CMK (cell line): ENCODE data around the gene TRABD2B.

Experiments used
- DNase-seq: peaks from one replicate; pipeline ENCODE4 v3.0.0-alpha.2; 2010; ENCODE audit warnings: low read depth

Gene TRABD2B

GRCh38 chr1:47774986-47775834, 222.0 kb downstream of the TRABD2B start:
- DNase-seq, result no peak

- no peak for DNase-seq
Observed at GRCh38 chr1:47772960-47773682, 224.1 kb downstream of the TRABD2B start.

DNA sequence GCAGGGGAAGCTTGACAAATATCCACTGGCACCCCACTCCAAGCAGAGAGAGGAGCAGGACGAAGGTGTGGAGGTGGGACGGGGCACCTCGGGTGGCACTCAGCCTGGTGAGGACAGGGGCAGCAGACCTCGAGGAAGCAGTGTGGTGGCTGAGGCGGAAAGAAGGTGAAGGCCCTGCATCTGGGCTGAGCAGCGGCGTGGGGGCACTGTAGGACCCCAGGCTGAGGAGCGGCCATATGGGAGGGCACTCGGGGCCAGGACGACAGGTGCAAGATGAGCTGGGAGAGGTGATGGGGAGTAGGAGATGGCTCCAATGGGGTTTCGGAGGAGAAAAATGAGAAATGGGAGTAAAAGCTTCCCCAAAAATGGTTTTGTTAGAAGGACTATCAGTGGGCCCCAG, 224.9 kb downstream of the TRABD2B start:
- no peak for DNase-seq

DNA sequence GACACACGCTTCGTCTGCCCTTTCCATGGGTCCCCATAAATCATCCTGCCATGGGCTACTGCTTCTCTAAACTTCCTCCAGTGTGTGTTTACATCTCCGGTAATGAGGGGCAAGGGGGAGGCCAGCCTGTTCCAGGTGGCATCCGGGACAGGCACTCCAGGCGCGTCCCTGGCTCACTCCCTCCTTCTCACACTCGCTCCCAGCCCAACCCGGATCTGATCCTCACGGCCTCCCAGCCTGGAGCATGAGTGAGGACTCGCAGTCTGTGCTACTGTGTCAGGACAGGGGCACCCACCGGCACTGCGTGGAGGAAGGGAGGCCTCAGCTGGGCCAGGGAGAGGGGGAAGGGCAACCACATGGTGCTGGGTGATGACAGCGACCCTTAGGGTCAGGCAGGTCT, 225.4 kb downstream of the TRABD2B start:
- DNase-seq, result no peak

GRCh38 chr1:47769983-47770382, 227.2 kb downstream of the TRABD2B start:
- DNase-seq, result no peak

DNA sequence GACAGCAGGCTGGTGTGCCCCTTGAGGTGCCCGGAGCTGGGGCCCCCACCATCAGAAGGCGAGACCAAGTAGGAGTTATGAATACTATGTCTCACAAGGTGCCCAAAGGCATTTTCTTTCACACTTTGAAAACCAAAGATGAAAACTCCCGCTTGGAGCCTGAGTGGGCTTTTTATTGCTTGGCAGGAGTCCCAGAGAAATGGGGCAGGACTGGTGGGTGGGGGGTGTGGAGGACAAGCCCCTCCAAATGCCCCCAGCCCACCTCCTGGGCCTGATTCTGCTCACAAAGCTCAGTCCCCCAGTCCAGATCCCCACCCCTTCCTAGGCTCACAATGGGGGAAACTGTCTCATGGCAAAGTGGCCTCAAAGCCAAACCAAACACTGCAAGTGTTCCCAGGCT, 227.9 kb downstream of the TRABD2B start:
- DNase-seq, result no peak

DNA sequence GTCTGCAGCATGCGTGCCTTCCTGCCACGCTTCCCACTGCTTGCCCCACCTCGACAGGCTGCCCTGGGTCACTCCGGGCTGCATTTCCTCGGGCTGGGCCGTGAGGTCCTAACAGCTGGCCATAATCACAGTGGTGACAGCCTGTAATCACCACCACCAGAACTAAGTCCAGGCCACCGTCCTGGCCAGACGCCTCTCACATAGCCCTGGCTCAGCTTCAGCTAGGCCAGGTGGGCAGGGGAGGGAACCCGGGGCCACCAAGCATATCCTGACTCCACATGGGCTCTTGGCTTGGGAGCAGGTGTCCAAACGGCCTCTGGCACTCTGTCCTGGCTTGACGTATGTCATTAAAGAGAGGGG, 229.5 kb downstream of the TRABD2B start:
- DNase-seq, result no peak

DNA sequence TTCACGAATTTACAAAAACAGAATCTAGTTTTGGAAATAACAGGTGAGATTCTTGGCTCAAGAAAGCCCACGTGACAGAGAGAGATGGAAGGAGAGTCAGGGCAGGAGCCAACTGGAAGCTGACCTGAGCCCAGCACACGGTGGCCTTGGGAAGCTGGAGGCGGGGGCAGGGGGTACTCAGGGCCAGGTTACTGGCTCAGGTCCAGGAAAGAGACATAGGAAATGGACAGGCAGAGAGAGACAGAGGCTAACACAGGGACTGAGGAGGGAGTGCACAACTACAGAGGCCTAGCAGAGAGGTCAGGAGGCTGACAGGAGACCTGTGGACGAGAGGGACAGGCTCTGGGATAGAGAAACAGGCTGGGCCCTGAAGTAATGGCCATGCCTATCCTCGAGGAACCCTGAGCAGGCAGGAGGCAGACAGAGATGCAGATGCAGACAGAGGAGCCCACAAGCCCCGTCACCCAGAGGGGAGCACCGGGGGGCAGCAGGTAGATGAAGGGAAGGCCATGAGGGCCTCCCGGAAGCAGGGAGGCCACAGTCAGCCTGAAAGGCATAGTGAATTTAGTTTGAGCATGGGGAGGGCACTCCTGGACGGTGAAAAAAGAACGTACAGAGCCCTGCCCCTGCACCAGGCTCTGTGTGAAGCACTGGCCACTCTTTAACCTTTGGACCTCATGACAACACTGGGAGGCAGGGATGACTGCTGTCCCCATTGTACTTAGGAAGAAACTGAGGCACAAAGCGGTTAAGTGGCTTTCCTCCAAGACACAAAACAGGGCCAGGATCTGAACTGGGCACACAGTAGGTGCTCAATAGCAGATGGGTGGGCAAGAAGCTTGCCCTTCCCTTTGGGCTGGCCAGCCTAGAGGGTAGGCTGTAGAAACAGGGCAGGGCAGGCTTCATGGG, 230.1 kb downstream of the TRABD2B start:
- no peak for DNase-seq

GRCh38 chr1:47765742-47766485, 231.3 kb downstream of the TRABD2B start:
- no peak for DNase-seq

GRCh38 chr1:47765236-47765635, 231.9 kb downstream of the TRABD2B start:
- no peak for DNase-seq

- no peak for DNase-seq
Observed at GRCh38 chr1:47764461-47765046, 232.6 kb downstream of the TRABD2B start.

DNA sequence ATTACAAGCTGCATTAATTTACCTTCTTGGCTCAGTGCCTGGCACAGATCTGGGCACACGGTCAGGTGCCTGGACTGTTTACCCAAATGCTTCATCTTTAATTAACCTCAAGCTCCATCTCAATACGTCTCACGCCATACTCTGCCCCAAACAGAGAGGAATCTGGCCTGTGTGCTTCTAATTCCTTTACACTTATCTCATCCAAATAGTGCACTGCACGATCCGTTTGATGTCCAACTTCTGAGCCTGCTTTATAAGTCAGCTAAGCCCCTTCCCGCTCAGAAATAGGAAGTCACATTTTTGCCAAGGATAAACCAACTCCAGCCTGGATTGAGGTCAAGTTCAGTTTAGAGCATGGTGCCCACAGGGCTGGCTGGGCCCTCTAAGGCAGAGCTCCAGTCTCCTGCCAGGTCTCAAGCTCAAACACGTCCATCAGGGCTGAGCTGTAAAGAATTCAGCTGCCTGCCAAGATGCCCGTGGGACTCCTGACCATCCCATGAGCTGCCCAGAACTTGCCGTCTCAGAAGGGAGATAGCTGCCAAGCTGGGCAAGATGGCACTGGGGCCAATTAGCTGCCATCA, 233.5 kb downstream of the TRABD2B start:
- DNase-seq, result no peak

DNA sequence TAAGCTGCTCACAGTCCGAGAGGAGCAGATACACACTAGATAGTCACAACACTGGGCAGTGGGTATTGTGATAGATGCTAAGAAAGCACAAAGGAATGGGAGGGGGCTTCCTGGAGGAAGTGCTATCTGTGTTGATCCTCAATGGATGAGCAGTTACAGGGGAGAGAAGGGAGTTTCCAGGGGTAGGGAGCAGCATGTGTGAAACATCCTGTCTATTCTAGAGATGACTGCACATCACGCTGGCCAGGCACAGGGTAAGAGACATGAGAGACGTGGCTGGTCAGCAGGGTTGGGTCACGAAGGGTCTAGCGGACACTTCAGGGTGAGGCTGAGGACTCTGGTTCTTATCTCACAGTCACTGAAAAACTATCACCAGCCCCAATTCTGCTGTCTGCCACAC, 235.2 kb downstream of the TRABD2B start:
- DNase-seq, result no peak

DNA sequence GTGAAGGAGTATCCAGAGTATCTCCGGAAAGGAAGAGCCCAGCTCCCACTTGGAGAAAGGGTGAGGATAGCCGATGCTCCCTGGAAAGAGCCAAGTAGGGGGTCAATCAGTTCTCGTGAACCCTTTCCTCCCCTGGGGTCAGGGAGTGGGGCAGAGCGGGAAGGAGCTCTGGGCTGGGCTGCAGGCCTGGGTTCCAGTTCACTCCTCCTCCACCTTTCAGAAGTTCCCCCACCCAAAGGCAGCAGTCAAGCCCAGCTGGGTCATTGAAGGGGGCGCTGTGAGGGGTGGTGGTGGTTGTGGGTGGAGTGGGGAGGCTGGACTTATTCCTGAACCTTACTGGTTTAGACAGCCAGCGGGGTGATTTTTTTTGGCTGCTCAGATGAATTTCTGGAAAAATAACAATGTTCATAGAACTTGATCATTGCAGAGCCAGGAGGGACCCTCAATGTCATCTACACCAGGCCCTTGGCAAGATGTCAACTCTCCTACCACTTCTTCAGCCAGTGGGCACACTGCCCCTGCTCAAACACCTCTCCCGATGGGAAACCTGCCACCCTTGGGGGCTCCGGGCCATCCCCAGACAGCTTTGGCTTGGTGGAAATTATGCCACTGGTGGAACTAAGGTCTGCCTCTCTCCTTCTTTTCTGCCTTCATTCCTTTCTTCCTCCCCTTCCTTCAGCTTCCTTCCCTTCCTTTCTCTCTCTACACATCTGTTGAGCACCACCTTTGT, 235.8 kb downstream of the TRABD2B start:
- DNase-seq, result no peak

DNA sequence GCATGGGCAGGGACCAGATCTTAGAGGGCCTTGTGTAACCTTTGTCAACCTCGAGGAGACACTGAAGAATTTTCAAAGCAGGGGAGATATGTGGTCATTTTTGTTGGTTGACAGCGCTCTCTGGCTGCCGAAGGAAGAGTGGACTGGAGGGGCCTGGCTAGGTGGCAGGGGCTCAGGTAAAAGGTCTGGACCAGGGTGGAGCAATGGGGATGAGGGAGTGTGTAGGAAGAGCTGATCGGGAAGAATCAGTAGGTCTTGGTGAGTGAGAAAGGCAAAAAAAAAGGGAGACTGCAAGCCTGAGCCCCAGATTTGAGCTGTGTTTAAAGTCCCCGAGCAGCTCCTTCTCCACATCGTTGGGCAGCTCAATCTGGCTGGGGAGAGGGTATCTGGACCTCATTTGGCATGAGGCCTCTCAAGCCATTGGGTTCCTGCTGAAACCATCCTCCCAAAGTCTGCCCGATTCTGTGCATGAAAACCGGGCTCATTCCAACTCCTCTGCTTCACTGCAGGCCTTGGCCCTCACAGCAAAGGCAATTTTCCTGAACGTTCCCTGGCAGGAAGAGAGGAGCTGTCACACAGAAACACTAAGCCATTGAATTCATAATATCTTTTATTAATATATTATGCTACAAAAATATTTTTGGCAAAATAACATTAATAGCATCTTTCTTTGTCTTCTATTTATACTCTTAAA, 237.1 kb downstream of the TRABD2B start:
- no peak for DNase-seq

- no peak for DNase-seq
Observed at GRCh38 chr1:47759251-47759935, 237.8 kb downstream of the TRABD2B start.

DNA sequence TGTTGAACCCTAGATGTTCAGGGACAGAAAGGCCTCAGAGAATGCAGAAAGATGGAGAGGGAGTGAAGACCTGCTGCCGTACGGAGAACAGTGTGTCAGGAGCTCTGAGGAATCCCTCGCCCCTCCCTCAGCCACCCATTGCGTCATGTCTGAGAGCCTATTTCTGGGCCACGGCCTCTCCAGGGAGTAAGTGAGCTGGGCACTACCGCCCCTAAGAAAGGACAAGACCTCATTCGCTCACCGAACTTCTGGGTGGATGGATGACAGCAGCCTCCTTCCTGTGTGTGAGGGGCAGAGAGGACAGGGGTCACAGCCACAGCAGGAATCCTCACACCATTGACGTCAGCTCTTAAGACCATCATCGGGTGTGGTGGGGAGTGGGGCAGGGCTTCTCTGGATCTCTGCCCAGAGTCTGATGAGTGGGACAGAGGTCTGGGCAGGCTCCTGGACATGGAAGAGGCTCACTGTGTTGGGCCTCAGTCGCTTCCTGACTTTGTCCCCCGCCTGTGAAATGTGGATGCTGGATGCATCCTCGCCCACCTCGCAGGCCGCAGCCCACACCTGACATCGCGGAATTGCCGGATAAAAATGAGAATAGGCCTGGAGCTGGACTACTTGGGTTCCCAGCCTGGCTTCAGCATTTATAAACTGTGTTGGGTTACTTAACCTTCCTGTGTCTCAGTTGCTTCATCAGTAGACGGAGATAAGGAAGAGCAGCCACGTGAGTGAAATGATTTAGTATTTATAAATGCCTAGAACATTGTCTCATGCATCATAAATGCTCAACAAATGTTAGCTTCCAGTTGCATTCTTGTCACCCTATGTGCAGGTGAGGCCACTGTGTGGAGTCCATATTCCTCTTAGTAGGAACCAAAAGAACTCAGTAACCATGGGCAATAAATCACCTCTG, 238.6 kb downstream of the TRABD2B start:
- no peak for DNase-seq
